ENCODE data around the gene CYB5RL. TPM values are rescaled to one million over a fixed set of nuclear protein-coding genes. Genes with fewer than 3 reads are reported as not detected.
"Not testable (repeated sequence)": the region's sequence is repeated elsewhere in the genome, so short reads cannot be mapped to it uniquely, and the experiment has no call there.

The CYB5RL gene
- total RNA-seq, 4 donors from 2014 or later: 4.8 to 6.7 (median 5.5) TPM

DNA sequence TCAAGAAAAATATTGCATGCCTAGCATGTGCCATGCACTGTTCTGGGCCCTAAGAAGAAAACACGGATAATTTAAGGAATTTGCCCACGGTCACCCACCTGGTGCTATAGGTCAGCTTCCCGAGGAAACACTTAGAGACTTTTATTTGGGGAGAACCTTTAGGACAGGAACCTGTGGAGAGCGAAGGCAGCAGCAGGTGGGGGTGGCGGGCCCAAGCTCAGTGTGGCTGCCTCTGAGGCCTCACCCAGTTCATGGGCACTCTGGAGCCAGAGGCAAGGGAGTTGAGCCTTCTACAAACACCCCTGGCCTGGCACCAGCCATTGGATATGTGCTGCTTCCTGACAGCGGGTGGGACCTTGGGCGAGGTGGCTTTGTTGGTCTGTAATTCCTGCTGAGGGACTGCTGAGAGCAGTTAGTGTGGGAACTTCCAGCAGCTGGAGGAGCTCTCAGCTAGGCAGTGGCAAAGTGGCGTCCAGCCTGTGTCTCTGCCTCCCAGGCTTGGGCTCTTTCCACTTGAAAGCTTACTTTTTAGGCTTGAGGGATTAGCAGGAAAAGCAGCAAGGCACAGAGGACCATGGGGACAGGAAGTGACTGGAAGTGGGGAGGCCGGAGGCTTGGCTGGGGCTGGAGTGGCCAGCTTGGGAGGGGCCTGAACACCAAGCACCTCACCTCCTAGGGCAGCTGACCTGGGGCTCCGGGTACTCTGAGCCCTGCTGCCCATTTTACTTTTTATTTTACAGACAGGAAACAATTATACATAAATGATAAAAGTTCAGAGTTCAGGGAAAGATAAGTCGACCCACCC, 19.3 kb upstream of the CYB5RL start:
- DNase-seq (ENCODE audit: low spot score in 2 of 2): no peak
- H3K4me3 ChIP-seq: no peak overlapping the region
- peak overlapping the region; percentile 25 to 84 (median 75) for H3K27ac ChIP-seq
- no peaks in the 10 kb centered on the region for H3K27me3 ChIP-seq
- 65 to 69% methylated on average over 11 of the region's 11 CpGs for WGBS, 2 donors
- H3K9me3 ChIP-seq: no peaks in the 10 kb centered on the region
- H3K36me3 ChIP-seq: peaks cover 0 to 64% (median 23%) of the 10 kb centered on the region in 3 donors
- peaks cover 0 to 25% (median 9%) of the 10 kb centered on the region in 4 donors for H3K4me1 ChIP-seq
- no peak for TF ChIP-seq EP300 (IDR thresholded peaks at IDR 0.05)
- TF ChIP-seq POLR2A (IDR thresholded peaks at IDR 0.05): no peak
- no peak for TF ChIP-seq CTCF (IDR thresholded peaks at IDR 0.05)

DNA sequence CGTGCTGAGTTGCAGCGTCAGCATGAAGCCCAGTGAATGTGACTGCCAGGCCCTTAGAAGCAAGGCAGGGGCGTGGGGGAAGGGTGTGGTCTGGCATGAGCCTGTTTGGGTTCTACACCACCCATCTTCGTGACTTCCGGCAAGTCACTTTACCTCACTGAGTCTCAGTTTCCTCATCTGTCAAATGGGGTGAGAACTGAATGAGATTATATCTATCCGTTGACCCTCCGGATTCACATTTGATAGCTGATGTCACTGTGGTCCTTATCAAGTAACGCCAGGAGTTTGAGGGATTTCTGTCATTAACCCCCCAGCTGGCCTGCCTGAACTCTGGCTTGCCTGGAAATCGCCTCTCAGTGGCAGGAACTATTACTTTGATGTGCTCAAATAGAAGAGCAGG, 15.7 kb upstream of the CYB5RL start:
- Histone ChIP-seq H3K27me3 (no peaks in the 10 kb centered on the region), H3K9me3 (no peaks in the 10 kb centered on the region), H3K36me3 (peaks cover 0 to 89% (median 50%) of the 10 kb centered on the region in 3 donors), H3K4me1 (peaks cover 0 to 20% (median 9%) of the 10 kb centered on the region in 4 donors), H3K4me3 (no peak overlapping the region), H3K27ac (no peak overlapping the region)
- TF ChIP-seq CTCF (IDR thresholded peaks at IDR 0.05) (no peak), POLR2A (IDR thresholded peaks at IDR 0.05) (no peak), EP300 (IDR thresholded peaks at IDR 0.05) (no peak)
- 88 to 91% methylated on average over 9 of the region's 9 CpGs for WGBS, 2 donors
- DNase-seq (ENCODE audit: low spot score in 2 of 2): no peak

GRCh38 chr1:54212872-54213271, 13.0 kb upstream of the CYB5RL start:
- no peak for DNase-seq (ENCODE audit: low spot score in 2 of 2)
- H3K27ac ChIP-seq: no peak overlapping the region
- H3K9me3 ChIP-seq: no peaks in the 10 kb centered on the region
- no peaks in the 10 kb centered on the region for H3K27me3 ChIP-seq
- peaks cover 0 to 100% (median 53%) of the 10 kb centered on the region in 3 donors for H3K36me3 ChIP-seq
- no peaks in the 10 kb centered on the region for H3K4me1 ChIP-seq
- 86 to 92% methylated on average over 1 of the region's 1 CpG for WGBS, 2 donors
- TF ChIP-seq EP300 (IDR thresholded peaks at IDR 0.05): no peak
- TF ChIP-seq POLR2A (IDR thresholded peaks at IDR 0.05): no peak
- no peak for TF ChIP-seq CTCF (IDR thresholded peaks at IDR 0.05)
- no peak overlapping the region for H3K4me3 ChIP-seq

DNA sequence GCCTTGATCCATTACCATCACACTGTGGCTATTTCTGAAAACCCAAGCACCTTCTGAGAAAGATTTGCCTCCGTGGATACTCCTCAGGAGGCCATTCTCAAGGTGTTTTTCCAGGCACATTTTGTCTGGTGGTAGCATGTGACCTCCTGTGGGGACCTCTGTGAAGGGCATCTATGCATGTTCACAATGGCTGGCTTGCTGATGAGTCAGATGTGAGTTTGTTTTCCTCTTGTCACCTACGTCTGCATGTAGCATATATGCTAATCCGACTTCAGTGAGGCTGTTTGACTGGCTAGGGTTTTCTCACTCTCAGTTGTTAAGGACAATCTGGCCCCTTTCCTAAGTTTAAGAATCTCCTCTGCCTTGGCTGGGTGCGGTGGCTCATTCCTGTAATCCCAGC, 8.1 kb upstream of the CYB5RL start:
- H3K36me3 ChIP-seq: peaks cover 0 to 91% (median 29%) of the 10 kb centered on the region in 3 donors
- not testable (repeated sequence) for DNase-seq (ENCODE audit: low spot score in 2 of 2); H3K9me3 ChIP-seq; H3K27ac ChIP-seq; H3K4me3 ChIP-seq; H3K4me1 ChIP-seq; H3K27me3 ChIP-seq
- WGBS, 2 donors: 67 to 71% methylated on average over 4 of the region's 4 CpGs

GRCh38 chr1:54207287-54207686, 7.5 kb upstream of the CYB5RL start:
- TF ChIP-seq CTCF (IDR thresholded peaks at IDR 0.05) (no peak), POLR2A (IDR thresholded peaks at IDR 0.05) (no peak), EP300 (IDR thresholded peaks at IDR 0.05) (no peak)
- Histone ChIP-seq H3K27me3 (no peaks in the 10 kb centered on the region), H3K27ac (no peak overlapping the region), H3K36me3 (peaks cover 0 to 91% (median 23%) of the 10 kb centered on the region in 3 donors), H3K4me1 (peaks cover 0 to 9% (median 0%) of the 10 kb centered on the region in 4 donors), H3K4me3 (no peak overlapping the region), H3K9me3 (no peaks in the 10 kb centered on the region)
- no peak for DNase-seq (ENCODE audit: low spot score in 2 of 2)
- WGBS, 2 donors: 88 to 100% methylated on average over 1 of the region's 1 CpG
